Common myeloid progenitor, CD34-positive (primary cell): ENCODE measurements around the gene SARM1.
"Not testable (repeated sequence)": the region's sequence is repeated elsewhere in the genome, so short reads cannot be mapped to it uniquely, and the experiment has no call there.

ENCODE experiments used
- CTCF ChIA-PET: fragments of 350-600 bp; sonication (Branson Sonifier 250); formaldehyde crosslinking; loops from one replicate; lab custom pipeline; 2021; ENCODE audit warnings: antibody characterized with exemption; lab: Charles Lee
- POLR2A ChIA-PET: fragments of 350-600 bp; sonication (Branson Sonifier 250); formaldehyde crosslinking; loops from one replicate; lab custom pipeline; 2021; ENCODE audit warnings: antibody characterized with exemption; lab: Charles Lee
- DNase-seq, 3 donors: peaks; one replicate each; pipeline versions ENCODE4 v3.0.0 to v3.0.0-alpha.2; 2013
- H3K27ac ChIP-seq, 2 experiments: 1 replicate in 1 of 2; 2 replicates in 1 of 2; pipeline ENCODE4 v1.7.0; 2013; ENCODE audit warnings: inconsistent platforms in 2 of 2, low read length in 2 of 2, mild to moderate bottlenecking in 2 of 2, low read depth in 1 of 2, moderate library complexity in 1 of 2; ENCODE audit not compliant: severe bottlenecking in 2 of 2, insufficient read depth in 1 of 2, poor library complexity in 1 of 2
- H3K27me3 ChIP-seq, 5 experiments: replicated peaks in 2 of 5; 1 replicate in 3 of 5; 2 replicates in 2 of 5; pipeline versions ENCODE4 v1.6.1 to v1.7.0; 2013; ENCODE audit warnings: low read length in 4 of 5, mild to moderate bottlenecking in 2 of 5, moderate library complexity in 2 of 5, inconsistent platforms in 1 of 5; ENCODE audit not compliant: insufficient read depth in 5 of 5, control insufficient read depth in 4 of 5
- H3K36me3 ChIP-seq, 4 experiments: 1 replicate in 2 of 4; 2 replicates in 2 of 4; pipeline versions ENCODE4 v1.6.1 to v1.7.0; 2013; ENCODE audit warnings: low read length in 3 of 4, control low read depth in 1 of 4, mild to moderate bottlenecking in 1 of 4; ENCODE audit not compliant: control insufficient read depth in 4 of 4, insufficient read depth in 4 of 4
- H3K4me1 ChIP-seq, 4 experiments: 1 replicate in 3 of 4; 2 replicates in 1 of 4; pipeline versions ENCODE4 v1.6.1 to v1.7.1; 2013; ENCODE audit warnings: low read length in 3 of 4, mild to moderate bottlenecking in 3 of 4, control low read depth in 1 of 4, inconsistent platforms in 1 of 4, moderate library complexity in 1 of 4; ENCODE audit not compliant: control insufficient read depth in 4 of 4, insufficient read depth in 4 of 4; ENCODE audit errors: control extremely low read depth in 1 of 4
- H3K4me3 ChIP-seq, 7 experiments: 1 replicate in 4 of 7; 2 replicates in 3 of 7; pipeline versions ENCODE4 v1.5.1 to v1.7.0; 2013; ENCODE audit warnings: mild to moderate bottlenecking in 7 of 7, low read length in 6 of 7, moderate library complexity in 6 of 7, inconsistent platforms in 2 of 7, low read depth in 2 of 7, control low read depth in 1 of 7; ENCODE audit not compliant: insufficient read depth in 4 of 7, control insufficient read depth in 1 of 7; ENCODE audit errors: extremely low read depth in 1 of 7
- H3K9me3 ChIP-seq, 5 experiments: 1 replicate in 4 of 5; 2 replicates in 1 of 5; pipeline versions ENCODE4 v1.6.1 to v1.7.1; 2013; ENCODE audit warnings: low read length in 4 of 5, mild to moderate bottlenecking in 2 of 5, inconsistent platforms in 1 of 5, low read depth in 1 of 5, moderate library complexity in 1 of 5; ENCODE audit not compliant: control insufficient read depth in 4 of 5, insufficient read depth in 2 of 5; ENCODE audit errors: control extremely low read depth in 1 of 5
- whole genome bisulfite sequencing: methylation state at CpG from one replicate; pipeline ENCODE4 v1.1.5; 2013; ENCODE audit not compliant: insufficient coverage; 5-methylcytosine and 5-hydroxymethylcytosine counted together

SARM1 gene

DNA sequence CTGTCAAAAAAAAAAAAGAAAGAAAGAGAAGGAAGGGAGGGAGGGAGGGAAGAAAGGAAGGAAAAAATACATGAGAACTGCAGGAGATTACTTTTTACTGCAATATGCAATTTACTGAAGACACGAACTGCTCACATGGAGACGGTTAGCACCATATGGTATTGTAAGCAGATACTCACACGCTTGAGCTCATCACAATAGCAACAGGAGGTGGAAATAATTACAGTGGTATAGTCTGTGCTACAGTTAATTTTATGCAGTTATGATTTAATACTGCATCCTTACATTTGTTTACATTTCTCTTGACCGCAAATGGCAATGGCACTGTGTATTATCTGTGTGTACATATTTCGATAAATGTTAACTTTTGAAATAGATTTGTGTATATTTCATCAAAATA lies 55.9 kb downstream of the SARM1 start:
- 100% methylated on average over 1 of the region's 5 CpGs for WGBS
- no peaks in the 10 kb centered on the region for H3K9me3 ChIP-seq
- no peak overlapping the region for H3K4me3 ChIP-seq
- ChIA-PET POLR2A (no interaction called here), CTCF (interaction anchor here (1.1 to 1.5 kb wide), 2 partner anchors 10 to 77 kb away, joined by 3 to 4 read pairs; no protein-coding TSS in a partner anchor)
- H3K4me1 ChIP-seq = no peaks in the 10 kb centered on the region
- no peak for DNase-seq
- H3K27me3 ChIP-seq = peaks cover 0 to 7% (median 0%) of the 10 kb centered on the region in 5 experiments
- H3K36me3 ChIP-seq = no peaks in the 10 kb centered on the region
- H3K27ac ChIP-seq = no peak overlapping the region

GRCh38 chr17:28427982-28428381 lies 56.5 kb downstream of the SARM1 start:
- 100% methylated on average over 3 of the region's 4 CpGs for WGBS
- H3K9me3 ChIP-seq, H3K27ac ChIP-seq, H3K4me1 ChIP-seq, H3K36me3 ChIP-seq, H3K4me3 ChIP-seq, POLR2A ChIA-PET, H3K27me3 ChIP-seq, DNase-seq: not testable (repeated sequence)
- CTCF ChIA-PET = interaction anchor here (1.1 to 1.5 kb wide), 2 partner anchors 11 to 77 kb away, joined by 3 to 4 read pairs; no protein-coding TSS in a partner anchor

DNA sequence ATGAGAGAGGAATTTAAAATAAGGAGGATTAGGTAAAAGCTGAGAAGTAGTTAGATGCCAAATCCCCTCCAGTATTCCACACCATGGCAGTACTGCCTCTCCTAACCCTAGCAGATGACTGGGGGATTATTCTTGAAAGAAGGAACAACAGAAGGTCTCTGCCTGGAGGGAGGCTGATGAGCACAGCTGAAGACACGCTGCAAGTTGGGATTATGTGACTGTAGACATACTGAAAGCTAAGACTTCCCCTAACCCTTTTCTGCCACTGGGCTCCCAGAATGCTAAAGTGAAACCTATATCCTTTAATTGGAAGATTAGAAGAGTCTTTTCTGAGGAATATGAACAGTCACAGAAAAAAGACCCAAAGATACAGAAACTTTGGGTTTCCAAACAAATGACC lies 62.2 kb downstream of the SARM1 start:
- Histone ChIP-seq H3K4me3 (no peak overlapping the region), H3K27me3 (peaks cover 0 to 2% (median 0%) of the 10 kb centered on the region in 5 experiments), H3K27ac (no peak overlapping the region), H3K9me3 (no peaks in the 10 kb centered on the region), H3K4me1 (no peaks in the 10 kb centered on the region), H3K36me3 (no peaks in the 10 kb centered on the region)
- POLR2A ChIA-PET = no interaction called here
- CTCF ChIA-PET = no interaction called here
- DNase-seq = no peak
- no CpG with 5 or more reads among the region's 1 CpG for WGBS

DNA sequence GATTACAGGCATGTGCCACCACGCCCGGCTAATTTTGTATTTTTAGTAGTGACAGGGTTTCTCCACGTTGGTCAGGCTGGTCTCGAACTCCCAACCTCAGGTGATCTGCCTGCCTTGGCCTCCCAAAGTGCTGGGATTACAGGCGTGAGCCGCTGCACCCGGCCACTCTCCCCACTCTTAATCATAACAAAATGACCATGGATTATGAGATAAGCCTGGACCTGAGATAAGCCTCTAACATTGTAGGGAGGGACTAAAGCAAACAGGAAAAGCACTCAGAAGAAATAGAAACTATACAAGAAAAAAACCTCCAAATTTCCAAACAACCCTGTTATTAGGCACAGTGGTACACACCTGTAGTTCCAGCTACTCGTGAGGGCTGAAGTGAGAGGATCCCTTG lies 62.8 kb downstream of the SARM1 start:
- H3K9me3 ChIP-seq, POLR2A ChIA-PET, H3K36me3 ChIP-seq, H3K27ac ChIP-seq, H3K27me3 ChIP-seq, H3K4me1 ChIP-seq, H3K4me3 ChIP-seq, DNase-seq: not testable (repeated sequence)
- 83% methylated on average over 7 of the region's 8 CpGs for WGBS
- CTCF ChIA-PET = interaction anchor here (2.0 kb wide), 1 partner anchor 16 kb away, joined by 5 read pairs; no protein-coding TSS in a partner anchor

DNA sequence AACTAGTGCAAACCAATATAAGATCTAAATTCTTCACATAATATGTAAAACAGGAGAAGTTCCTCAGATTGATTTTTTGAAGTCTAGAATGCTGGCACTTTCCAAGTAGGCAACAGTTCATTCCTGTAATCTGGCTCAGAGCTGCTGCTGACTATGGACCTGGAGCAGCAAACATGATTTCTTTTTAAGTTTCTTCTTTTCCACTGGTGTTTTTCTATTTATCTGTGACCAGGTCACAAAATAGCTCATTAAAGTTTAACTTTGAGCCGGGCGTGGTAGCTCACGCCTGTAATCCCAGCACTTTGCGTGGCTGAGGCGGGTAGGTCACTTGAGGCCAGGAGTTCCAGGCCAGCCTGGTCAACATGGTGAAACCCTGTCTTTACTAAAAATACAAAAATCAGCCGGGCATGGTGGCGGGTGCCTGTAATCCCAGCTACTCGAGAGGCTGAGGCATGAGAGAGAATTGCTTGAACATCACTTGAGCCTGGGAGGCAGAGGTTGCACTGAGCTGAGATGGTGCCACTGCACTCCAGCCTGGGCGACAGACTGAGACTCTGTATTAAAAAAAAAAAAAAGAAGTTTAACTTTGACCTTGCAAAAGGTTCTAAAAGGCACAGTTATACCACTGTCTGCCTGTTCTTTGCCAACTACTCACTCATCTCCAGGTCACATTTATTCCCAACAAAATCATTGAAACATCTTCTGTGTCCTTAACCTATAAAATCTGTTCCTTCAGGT lies 72.6 kb downstream of the SARM1 start:
- no peak overlapping the region for H3K4me3 ChIP-seq
- WGBS = 91% methylated on average over 8 of the region's 9 CpGs
- peaks cover 0 to 4% (median 0%) of the 10 kb centered on the region in 5 experiments for H3K27me3 ChIP-seq
- H3K36me3 ChIP-seq = no peaks in the 10 kb centered on the region
- no peak for DNase-seq
- ChIA-PET POLR2A (no interaction called here), CTCF (interaction anchor here (1.5 kb wide), 1 partner anchor 28 kb away, joined by 5 read pairs; no protein-coding TSS in a partner anchor)
- H3K4me1 ChIP-seq = no peaks in the 10 kb centered on the region
- H3K27ac ChIP-seq = no peak overlapping the region
- H3K9me3 ChIP-seq = peaks cover 0 to 7% (median 0%) of the 10 kb centered on the region in 5 experiments

- H3K27me3 ChIP-seq = peaks cover 0 to 6% (median 0%) of the 10 kb centered on the region in 5 experiments
- H3K9me3 ChIP-seq = peaks cover 0 to 7% (median 5%) of the 10 kb centered on the region in 5 experiments
- ChIA-PET CTCF (no interaction called here), POLR2A (no interaction called here)
- no peak overlapping the region for H3K4me3 ChIP-seq
- DNase-seq = no peak
- H3K36me3 ChIP-seq = no peaks in the 10 kb centered on the region
- no peak overlapping the region for H3K27ac ChIP-seq
- WGBS = 98% methylated on average over 5 of the region's 8 CpGs
- H3K4me1 ChIP-seq = no peaks in the 10 kb centered on the region
Observed at GRCh38 chr17:28446716-28447395, 75.4 kb downstream of the SARM1 start.

- CTCF ChIA-PET = no interaction called here
- POLR2A ChIA-PET = no interaction called here
- 75% methylated on average over 3 of the region's 5 CpGs for WGBS
- Histone ChIP-seq H3K27me3 (peaks cover 0 to 6% (median 0%) of the 10 kb centered on the region in 5 experiments), H3K36me3 (no peaks in the 10 kb centered on the region), H3K4me1 (no peaks in the 10 kb centered on the region), H3K27ac (no peak overlapping the region), H3K9me3 (peaks cover 0 to 7% (median 5%) of the 10 kb centered on the region in 5 experiments), H3K4me3 (no peak overlapping the region)
- DNase-seq = no peak
Observed at GRCh38 chr17:28447396-28447760, 75.9 kb downstream of the SARM1 start.
